Amniotic epithelial cell (primary cell): ENCODE data around the gene NKAPD1.
"Not testable (repeated sequence)": the region's sequence is repeated elsewhere in the genome, so short reads cannot be mapped to it uniquely, and the experiment has no call there.

ENCODE experiments used
- DNase-seq: peaks from one replicate; pipeline ENCODE4 v3.0.0-alpha.2; 2010; ENCODE audit warnings: low read depth

Gene NKAPD1

GRCh38 chr11:112086422-112087191, 12.5 kb downstream of the NKAPD1 start, which contains the start of the genes SDHD and TIMM8B:
SDHD (plus strand) TSS chr11:112086873; CDS start chr11:112086908, 35 bp downstream.
TIMM8B (minus strand) TSS chr11:112086756; CDS start chr11:112086723, 33 bp downstream.
- peak; percentile 94 for DNase-seq

DNA sequence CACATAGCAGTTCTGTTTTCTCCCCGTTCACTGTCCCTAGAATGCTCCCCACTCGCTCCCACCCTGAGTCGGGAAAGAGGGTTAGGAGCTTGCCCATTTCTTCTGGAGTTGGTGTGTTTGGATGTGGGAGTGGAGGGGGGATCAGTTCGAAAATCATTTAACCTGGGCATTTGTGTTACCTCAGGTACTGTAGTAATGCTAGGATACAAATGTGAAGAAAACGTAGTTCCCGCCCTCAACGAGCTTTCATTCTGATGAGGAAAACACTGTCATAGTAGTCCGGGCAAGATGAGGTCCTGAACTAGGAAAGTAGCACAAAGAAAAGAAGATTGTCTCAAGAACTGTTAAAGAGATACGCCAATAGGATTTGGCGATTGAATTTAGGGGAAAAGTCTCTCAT, 13.1 kb downstream of the NKAPD1 start:
- peak; percentile 13 for DNase-seq

- not testable (repeated sequence) for DNase-seq
Observed at GRCh38 chr11:112095302-112095701, 21.2 kb downstream of the NKAPD1 start.

- DNase-seq: no peak
Observed at GRCh38 chr11:112096194-112096593, 22.1 kb downstream of the NKAPD1 start.

DNA sequence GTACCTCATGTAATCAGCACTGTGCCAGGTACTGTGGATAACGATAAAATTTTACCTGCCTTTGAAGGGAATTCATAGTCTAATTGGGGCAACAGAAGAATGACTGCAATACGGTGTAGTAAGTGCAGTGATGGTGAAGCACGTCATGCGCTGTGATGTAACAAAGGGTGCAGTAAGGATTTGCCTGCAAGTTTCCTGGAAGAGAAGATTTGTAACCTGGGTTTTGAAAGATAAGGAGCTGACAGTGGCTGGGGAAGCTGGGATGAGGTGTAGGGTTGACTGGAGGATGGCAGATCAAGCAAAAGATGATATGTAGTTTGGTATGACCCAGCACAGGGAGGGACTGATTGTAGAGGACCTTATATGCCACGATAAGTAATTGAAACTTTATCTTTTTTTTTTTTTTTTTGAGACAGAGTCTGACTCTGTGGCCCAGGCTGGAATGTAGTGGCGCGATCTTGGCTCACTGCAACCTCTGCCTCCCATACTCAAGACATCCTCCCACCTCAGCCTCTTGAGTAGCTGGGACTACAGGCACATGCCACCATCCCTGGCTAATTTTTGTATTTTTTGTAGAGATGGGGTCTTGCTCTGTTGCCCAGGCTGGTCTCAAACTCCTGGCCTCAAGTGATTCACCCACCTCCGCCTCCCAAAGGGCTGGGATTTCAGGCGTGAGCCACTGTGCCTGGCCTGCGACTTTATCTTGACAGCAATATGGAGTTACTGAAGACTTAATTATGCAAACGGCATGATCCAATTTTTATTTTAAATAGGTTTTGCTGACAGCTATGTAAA, 23.8 kb downstream of the NKAPD1 start:
- peak; percentile 72 for DNase-seq

- peak; percentile 61 for DNase-seq
Observed at GRCh38 chr11:112100462-112100861, 26.4 kb downstream of the NKAPD1 start.

DNA sequence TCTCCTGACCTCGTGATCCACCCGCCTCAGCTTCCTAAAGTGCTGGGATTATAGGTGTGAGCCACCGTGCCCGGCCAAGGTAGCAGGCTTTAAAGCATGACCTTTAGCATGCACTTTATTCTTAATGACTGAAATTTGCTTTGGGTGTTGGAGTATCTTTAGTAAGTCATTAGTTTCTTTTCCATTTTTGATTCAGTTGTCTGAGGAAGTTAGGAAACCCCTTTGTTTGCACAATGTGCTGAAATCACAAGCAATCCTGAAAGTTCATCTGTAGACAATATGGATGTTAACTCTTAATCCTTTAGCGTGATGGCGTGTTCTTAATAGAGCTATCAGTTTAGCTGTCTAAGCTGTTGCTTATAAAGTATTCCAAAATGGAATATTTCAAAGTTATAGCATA, 29.3 kb downstream of the NKAPD1 start:
- DNase-seq: no peak

DNA sequence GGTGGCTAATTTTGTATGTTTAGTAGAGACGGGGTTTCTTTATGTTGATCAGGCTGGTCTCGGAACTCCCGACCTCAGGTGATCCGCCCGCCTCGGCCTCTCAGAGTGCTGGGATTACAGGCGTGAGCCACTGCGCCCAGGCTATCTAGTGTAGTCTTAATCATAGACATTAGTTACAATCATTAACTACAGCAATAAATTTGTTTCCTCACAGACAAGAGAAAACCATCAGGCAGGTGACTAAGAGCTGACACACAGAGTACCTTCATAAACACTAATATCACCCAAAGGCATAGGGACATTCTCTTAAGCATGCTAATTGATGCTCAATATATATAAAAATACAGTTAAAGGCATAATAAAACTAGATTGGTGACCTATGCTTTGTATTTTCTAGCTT, 32.0 kb downstream of the NKAPD1 start:
- no peak for DNase-seq

- peak; percentile 82 for DNase-seq
Observed at GRCh38 chr11:112113539-112114457, 39.7 kb downstream of the NKAPD1 start.

GRCh38 chr11:112114460-112114859, 40.4 kb downstream of the NKAPD1 start:
- no peak for DNase-seq

GRCh38 chr11:112115386-112115785, 41.3 kb downstream of the NKAPD1 start:
- no peak for DNase-seq

GRCh38 chr11:112118176-112118575, 44.1 kb downstream of the NKAPD1 start:
- no peak for DNase-seq

- no peak for DNase-seq
Observed at GRCh38 chr11:112121981-112122615, 48.0 kb downstream of the NKAPD1 start.

DNA sequence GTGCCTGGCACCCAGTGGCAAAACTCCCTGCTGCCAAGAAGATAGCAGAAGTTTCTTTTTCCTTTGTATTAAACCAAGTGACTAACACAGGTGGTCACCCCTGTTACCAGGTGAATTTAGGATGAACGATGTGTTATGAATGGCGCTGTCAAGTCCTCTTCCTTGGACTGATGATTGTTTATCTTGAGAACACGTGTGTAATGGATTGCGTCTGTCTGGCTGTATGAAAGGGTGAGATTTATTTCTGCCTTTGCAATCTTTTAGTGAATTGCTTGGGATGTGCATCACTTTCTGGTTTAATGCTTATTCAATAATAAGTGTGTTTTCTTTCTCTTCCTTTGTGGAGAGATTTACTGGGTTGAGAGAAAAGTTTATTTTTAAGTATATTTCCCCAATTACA, 49.0 kb downstream of the NKAPD1 start:
- DNase-seq: peak; percentile 65

DNA sequence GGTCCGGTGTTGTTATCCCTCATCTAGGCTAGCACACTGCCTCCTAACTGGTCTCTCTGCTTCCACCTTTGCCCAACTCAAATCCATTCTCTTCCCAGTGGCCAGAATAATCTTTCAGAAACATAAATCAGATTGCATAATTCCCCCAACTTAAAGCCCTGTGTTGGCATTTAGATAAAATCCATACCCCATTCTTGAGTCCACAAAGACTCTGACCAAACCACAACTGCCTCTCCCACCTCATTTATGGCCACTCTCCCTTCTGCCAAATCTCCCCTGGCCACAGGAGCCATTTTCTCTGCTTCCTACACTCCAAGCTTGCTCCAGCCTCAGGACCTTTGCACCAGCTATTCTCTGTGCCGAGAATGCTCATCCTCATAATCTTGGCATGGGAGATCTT, 53.0 kb downstream of the NKAPD1 start:
- peak; percentile 88 for DNase-seq

DNA sequence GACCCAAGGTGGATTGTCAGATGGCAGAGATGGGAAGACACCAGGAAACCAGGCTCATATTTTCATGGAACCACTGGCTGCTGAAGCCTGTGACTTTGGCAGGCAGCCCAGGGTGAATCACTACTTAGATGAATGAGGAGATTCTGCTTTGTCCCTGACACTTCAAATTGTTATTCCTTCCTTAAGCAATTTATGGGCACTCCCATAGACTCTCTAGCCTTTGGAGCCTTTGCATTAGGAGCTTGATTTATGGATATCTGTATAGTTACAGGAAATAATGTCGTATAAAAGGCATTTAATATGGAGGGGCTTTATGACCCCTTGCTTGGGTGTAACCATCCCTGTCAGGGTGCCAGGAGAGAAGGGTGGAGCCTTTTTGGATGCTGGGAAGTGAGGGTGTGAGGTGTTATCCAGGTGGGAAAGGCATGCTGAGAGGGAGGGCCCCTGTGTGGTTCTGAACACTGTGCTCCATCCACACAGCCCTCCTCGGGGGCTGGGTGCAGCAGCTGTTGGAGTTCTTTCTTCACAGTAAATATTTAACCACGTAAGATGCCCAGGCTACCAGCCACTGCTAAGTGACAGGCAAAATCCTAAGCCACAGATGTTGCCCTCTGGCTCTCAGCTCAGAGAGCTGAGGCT, 54.5 kb downstream of the NKAPD1 start:
- peak; percentile 74 for DNase-seq

GRCh38 chr11:112129656-112130055, 55.6 kb downstream of the NKAPD1 start:
- DNase-seq: no peak

DNA sequence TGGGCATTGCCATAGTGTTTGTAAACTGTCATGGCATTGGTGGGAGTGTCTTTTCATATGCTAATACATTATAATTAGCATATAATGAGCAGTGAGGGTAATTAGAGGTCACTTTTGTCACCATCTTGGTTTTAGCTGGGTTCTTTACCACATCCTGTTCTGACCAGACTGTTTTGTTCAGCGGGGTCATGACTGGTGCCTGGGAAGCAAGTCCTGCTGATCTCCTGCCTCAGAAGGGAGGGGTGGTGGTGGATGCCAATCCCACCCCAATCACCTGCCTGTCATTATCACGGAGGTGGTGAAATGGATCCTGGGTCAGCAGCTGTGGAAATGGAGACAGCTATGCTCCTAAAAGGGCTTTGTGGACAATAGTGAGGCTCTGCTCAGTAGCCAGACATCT, 58.6 kb downstream of the NKAPD1 start:
- no peak for DNase-seq

GRCh38 chr11:112134473-112134872, 60.4 kb downstream of the NKAPD1 start:
- no peak for DNase-seq
